Pancreas (tissue), 10 donors: Measurements from ENCODE around the gene UCN. TPM values are rescaled to one million over a fixed set of nuclear protein-coding genes. Genes with fewer than 3 reads are reported as not detected.
"Not testable (repeated sequence)": the region's sequence is repeated elsewhere in the genome, so short reads cannot be mapped to it uniquely, and the experiment has no call there.

ENCODE experiments used
- ATAC-seq, 4 donors: fragments of 200-7000 bp; cut with Tn5 transposase; one replicate each; pipeline versions ENCODE4 v1.8.0 to v1.9.1; 2020; ENCODE audit warnings: mild to moderate bottlenecking in 4 of 4, moderate library complexity in 4 of 4
- DNase-seq, 6 donors: peaks; one replicate each; pipeline ENCODE4 v3.0.0-alpha.2; 2020
- FAIRE-seq: peaks from 2 replicates; lab custom pipeline; 2012; peaks lifted over from hg19 to GRCh38; lab: Jason Lieb, UNC
- H3K27ac ChIP-seq, 4 donors: fragments of 200-600 bp; sonication (generic); 1 replicate in 3 of 4; 2 replicates in 1 of 4; pipeline versions ENCODE4 v1.5.0 to v1.8.0; 2020
- H3K27me3 ChIP-seq, 4 donors: fragments of 200-600 bp; one replicate each; pipeline ENCODE4 v1.8.0; 2021
- H3K36me3 ChIP-seq, 3 donors: fragments of 200-600 bp; sonication (generic) in 1 of 3; one replicate each; pipeline versions ENCODE4 v1.5.0 to v1.8.0; 2020 to 2021
- H3K4me1 ChIP-seq, 3 donors: fragments of 200-600 bp; one replicate each; pipeline ENCODE4 v1.8.0; 2021
- H3K4me3 ChIP-seq, 4 donors: fragments of 200-600 bp; sonication (generic) in 2 of 4; one replicate each; pipeline versions ENCODE4 v1.5.0 to v1.8.0; 2020 to 2021
- H3K9me3 ChIP-seq, 4 donors: fragments of 200-600 bp; one replicate each; pipeline ENCODE4 v1.8.0; 2021
- CTCF ChIP-seq, 4 donors: fragments of 200-600 bp; sonication (generic) in 3 of 4; IDR thresholded peaks; one replicate each; pipeline versions ENCODE4 v1.5.0 to v1.8.0; 2021; ENCODE audit warnings: antibody characterized with exemption in 4 of 4
- WGBS, 2 donors: extraction: QIAGEN DNeasy Blood & Tissue Kit; methylation state at CpG; one replicate each; pipeline ENCODE4 v1.1.7; 2013; 5-methylcytosine and 5-hydroxymethylcytosine counted together
- intact Hi-C, 3 donors: fragments of 100-400 bp; cut with DNase I; formaldehyde crosslinking; loops; one replicate each; pipeline versions ENCODE4 v1.11.1 to v1.14.2; 2022
- polyA plus RNA-seq, 2 donors: library from polyadenylated mRNA; stranded (reverse); fragments of 200-250 nt; gene quantifications; one replicate each; pipeline ENCODE4 v1.2.3, GENCODE V29; 2013
- total RNA-seq, 6 donors: library from RNA; stranded (reverse); fragmentation: NEBNext Ultra II Directional in 4 of 6; extraction: Animal tissue kit (Norgen Biotek cat#: 25700) in 4 of 6; gene quantifications; one replicate each; pipeline versions ENCODE4 v1.2.1 to v1.2.4, GENCODE V29; 2021 to 2023
- donor health status: healthy with polysubstance abuse.
- donor health status: DM: no; HTN: no; CAD: no; lungs with moderate emphysema.
- donor health status: DM: no; HTN: no; CAD: no.
- donor health status: control.
- donor health status: control.
- donor health status: Bipolar disorder and iron deficiency.
- donor health status: DM: yes; HTN: yes; CAD: no.
- donor health status: DM: no; HTN: no; CAD: no.
- donor health status: DM: no; HTN: no; CAD: no.
- donor health status: DM: yes; HTN: yes; CAD: no.

The UCN gene
- total and polyA plus RNA-seq, 8 donors, result 0.51 to 4.6 (median 0.86) TPM

GRCh38 chr2:27322766-27323595, 14.7 kb upstream of the UCN start, which contains the start of gene MPV17:
TSS of gene MPV17 (minus strand) at chr2:27323097. CDS start at chr2:27322517, 580 bp downstream.
- peaks cover 0 to 14% (median 0%) of the 10 kb centered on the region in 3 donors for H3K36me3 ChIP-seq
- H3K9me3 ChIP-seq, result no peaks in the 10 kb centered on the region
- peaks cover 8 to 26% (median 21%) of the 10 kb centered on the region in 3 donors for H3K4me1 ChIP-seq
- TF ChIP-seq CTCF (IDR thresholded peaks at IDR 0.05), result no peak
- DNase-seq (peak; percentile 91 to 97 (median 94)), FAIRE-seq (no peak), ATAC-seq (peak; percentile 88 to 96 (median 96))
- H3K27ac ChIP-seq, result peak within 1 kb of the TSS; percentile 93 to 95 (median 94)
- WGBS, 2 donors, result 0% methylated on average over 39 of the region's 39 CpGs
- intact Hi-C loops, result no loop called here
- peak within 1 kb of the TSS; percentile 71 to 82 (median 77) for H3K4me3 ChIP-seq
- no peaks in the 10 kb centered on the region for H3K27me3 ChIP-seq

DNA sequence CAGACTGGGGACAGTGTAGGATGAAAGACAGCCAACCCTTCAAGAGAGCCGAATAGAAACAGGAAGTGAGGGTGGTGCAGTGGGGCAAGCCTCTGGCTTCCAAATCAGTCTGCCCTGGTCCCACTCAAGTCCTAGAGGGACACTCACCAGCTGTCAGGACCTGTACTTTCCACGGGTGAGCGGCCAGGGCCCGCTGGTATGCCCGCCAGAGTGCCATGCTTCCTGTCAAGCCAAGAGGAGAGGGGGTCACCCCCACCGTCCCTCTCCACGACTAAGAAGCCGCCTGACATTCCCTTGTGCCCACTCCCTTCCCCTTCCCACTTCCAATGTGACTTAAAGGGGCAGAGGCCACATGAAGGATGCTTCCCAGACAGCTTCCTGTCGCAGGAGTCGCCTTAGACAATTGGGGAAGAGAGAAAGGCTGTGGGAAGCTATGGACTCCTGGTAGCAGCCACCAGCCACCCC, 14.1 kb upstream of the UCN start:
- Histone ChIP-seq H3K9me3 (no peaks in the 10 kb centered on the region), H3K4me1 (peaks cover 9 to 29% (median 21%) of the 10 kb centered on the region in 3 donors), H3K4me3 (peak overlapping the region; percentile 71 to 82 (median 77)), H3K27ac (peak overlapping the region; percentile 93 to 95 (median 94)), H3K36me3 (peaks cover 0 to 10% (median 0%) of the 10 kb centered on the region in 3 donors), H3K27me3 (no peaks in the 10 kb centered on the region)
- DNase-seq, result peak in 5 of 6 donors; percentile 32 to 66 (median 48)
- intact Hi-C loops, result no loop called here
- peak; percentile 4 to 36 (median 13) for ATAC-seq
- 2 to 4% methylated on average over 9 to 10 of the region's 10 CpGs for WGBS, 2 donors
- no peak for TF ChIP-seq CTCF (IDR thresholded peaks at IDR 0.05)
- FAIRE-seq, result no peak

- ATAC-seq (peak; percentile 63 to 82 (median 68)), DNase-seq (peak; percentile 75 to 92 (median 86)), FAIRE-seq (no peak)
- H3K4me1 ChIP-seq, result peaks cover 15 to 34% (median 26%) of the 10 kb centered on the region in 3 donors
- peak in 2 of 4 donors; percentile 6 to 34 for TF ChIP-seq CTCF (IDR thresholded peaks at IDR 0.05)
- H3K27me3 ChIP-seq, result no peaks in the 10 kb centered on the region
- intact Hi-C loops, result no loop called here
- peak overlapping the region in 1 of 4 donors; percentile 71 for H3K4me3 ChIP-seq
- 39 to 47% methylated on average over 8 of the region's 8 CpGs for WGBS, 2 donors
- peak overlapping the region in 2 of 4 donors; percentile 44 to 94 for H3K27ac ChIP-seq
- no peaks in the 10 kb centered on the region for H3K9me3 ChIP-seq
- H3K36me3 ChIP-seq, result peaks cover 0 to 5% (median 0%) of the 10 kb centered on the region in 3 donors
These were observed 12.8 kb upstream of the UCN start for GRCh38 chr2:27320958-27321543.

DNA sequence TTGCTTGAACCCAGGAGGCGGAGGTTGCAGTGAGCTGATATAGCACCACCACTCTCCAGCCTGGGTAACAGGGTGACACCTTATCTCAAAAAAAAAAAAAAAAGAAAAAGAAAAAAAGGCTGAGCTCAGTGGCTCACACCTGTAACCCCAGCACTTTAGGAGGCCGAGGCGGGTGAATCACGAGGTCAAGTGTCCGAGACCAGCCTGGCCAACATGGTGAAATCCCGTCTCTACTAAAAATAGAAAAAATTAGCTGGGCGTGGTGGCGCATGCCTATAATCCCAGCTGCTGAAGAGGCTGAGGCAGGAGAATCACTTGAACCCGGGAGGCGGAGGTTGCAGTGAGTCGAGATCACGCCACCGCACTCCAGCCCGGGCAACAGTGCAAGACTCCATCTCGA, 11.6 kb upstream of the UCN start:
- FAIRE-seq, DNase-seq, H3K27me3 ChIP-seq, intact Hi-C loops, H3K4me3 ChIP-seq, H3K9me3 ChIP-seq, ATAC-seq, H3K36me3 ChIP-seq, H3K27ac ChIP-seq: not testable (repeated sequence)
- peaks cover 15 to 34% (median 26%) of the 10 kb centered on the region in 3 donors for H3K4me1 ChIP-seq
- 92 to 97% methylated on average over 15 of the region's 15 CpGs for WGBS, 2 donors
